HCT116 (cell line): ENCODE data around the gene PLEKHG1.

Source experiments
- CTCF ChIP-seq, 3 experiments: fragments of 200-600 bp in 1 of 3; sonication (generic) in 1 of 3; IDR thresholded peaks in 2 of 3; conservative IDR thresholded peaks in 1 of 3; 2 replicates each; pipeline ENCODE4 v1.5.1; 2012 to 2017; ENCODE audit warnings: low read depth in 2 of 3, low read length in 2 of 3, antibody characterized with exemption in 1 of 3, borderline replicate concordance in 1 of 3, control low read depth in 1 of 3, mild to moderate bottlenecking in 1 of 3, mixed read lengths in 1 of 3, mixed run types in 1 of 3, moderate library complexity in 1 of 3; ENCODE audit not compliant: insufficient read depth in 1 of 3
- EZH2 ChIP-seq: fragments of 200-600 bp; sonication (generic); IDR thresholded peaks from 2 replicates; pipeline ENCODE4 v1.6.1; 2017; ENCODE audit warnings: antibody characterized with exemption, mixed run types
- EZH2phosphoT487 ChIP-seq: fragments of 200-600 bp; IDR thresholded peaks from 2 replicates; pipeline ENCODE4 v1.6.1; 2018; ENCODE audit warnings: antibody characterized with exemption, borderline replicate concordance
- MAX ChIP-seq: IDR thresholded peaks from 2 replicates; pipeline ENCODE4 v1.6.1; 2012
- POLR2A ChIP-seq: IDR thresholded peaks from 2 replicates; pipeline ENCODE4 v1.7.0; 2011; ENCODE audit warnings: borderline replicate concordance; ENCODE audit not compliant: insufficient read depth, insufficient read length; ENCODE audit errors: extremely low read depth
- SP1 ChIP-seq: IDR thresholded peaks from 2 replicates; pipeline ENCODE4 v1.6.1; 2012; ENCODE audit warnings: low read depth
- SRF ChIP-seq: IDR thresholded peaks from 2 replicates; pipeline ENCODE4 v1.6.1; 2012; ENCODE audit warnings: low read depth
- ZFX ChIP-seq: fragments of 450-650 bp; IDR thresholded peaks from 2 replicates; pipeline ENCODE4 v1.6.1; 2017

GRCh38 chr6:150565945-150566344 lies 33.7 kb upstream of the PLEKHG1 start:
- TF ChIP-seq EZH2 (no peak), EZH2phosphoT487 (no peak), POLR2A (no peak), SRF (no peak), ZFX (no peak), CTCF (IDR thresholded peaks at IDR 0.05 in 2 of 3, conservative IDR thresholded peaks at IDR 0.05 in 1 of 3; ENCODE audit: borderline replicate concordance in 1 of 3, insufficient read depth in 1 of 3, low read depth in 2 of 3, low read length in 2 of 3) (no peak), MAX (no peak), SP1 (no peak)
